ENCODE measurements around the gene BABAM1. TPM values are rescaled to one million over a fixed set of nuclear protein-coding genes. Genes with fewer than 3 reads are reported as not detected.
A peak's percentile ranks its signal among the peaks of the same experiment; 100 is the strongest.
"Not testable (repeated sequence)": the region's sequence is repeated elsewhere in the genome, so short reads cannot be mapped to it uniquely, and the experiment has no call there.

BABAM1 gene
- total RNA-seq, 1 donor from 2014 or later: 43.6 TPM

GRCh38 chr19:17275441-17276175, 8.4 kb downstream of the BABAM1 start:
- DNase-seq: no peak

- no peak for DNase-seq
These were observed 12.2 kb downstream of the BABAM1 start for GRCh38 chr19:17279436-17279835.

- no peak for DNase-seq
These were observed 14.4 kb downstream of the BABAM1 start, which contains the start of gene ANKLE1 for GRCh38 chr19:17281391-17282304. Gene ANKLE1, plus strand, starts transcription at chr19:17281901. Its CDS starts 20 bp downstream, at chr19:17281921.

DNA sequence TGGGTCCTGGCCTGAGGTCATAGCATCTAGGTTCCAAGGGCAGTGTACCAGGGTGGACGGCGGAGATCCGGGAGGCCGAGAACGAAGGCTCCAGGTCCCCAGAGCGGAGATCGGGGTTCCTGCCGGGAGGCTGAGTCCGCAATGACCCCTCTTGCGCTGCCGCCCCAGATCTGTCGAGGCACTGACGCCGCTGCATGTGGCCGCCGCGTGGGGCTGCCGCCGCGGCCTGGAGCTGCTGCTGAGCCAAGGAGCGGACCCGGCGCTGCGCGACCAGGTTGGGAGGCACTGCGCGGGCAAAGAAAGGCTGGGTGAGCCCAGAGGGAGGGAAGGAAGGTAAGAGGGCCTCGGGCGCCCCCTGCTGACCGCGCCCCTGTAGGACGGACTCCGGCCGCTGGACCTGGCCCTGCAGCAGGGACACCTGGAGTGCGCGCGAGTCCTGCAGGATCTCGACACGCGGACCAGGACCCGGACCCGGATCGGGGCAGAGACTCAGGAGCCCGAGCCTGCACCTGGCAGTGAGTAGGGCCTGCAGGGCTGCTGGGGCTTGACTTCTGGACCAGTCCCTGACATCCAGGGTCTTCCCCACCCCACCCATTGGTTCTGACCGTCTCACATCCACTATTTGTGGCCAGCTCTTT, 15.4 kb downstream of the BABAM1 start:
- no peak for DNase-seq

DNA sequence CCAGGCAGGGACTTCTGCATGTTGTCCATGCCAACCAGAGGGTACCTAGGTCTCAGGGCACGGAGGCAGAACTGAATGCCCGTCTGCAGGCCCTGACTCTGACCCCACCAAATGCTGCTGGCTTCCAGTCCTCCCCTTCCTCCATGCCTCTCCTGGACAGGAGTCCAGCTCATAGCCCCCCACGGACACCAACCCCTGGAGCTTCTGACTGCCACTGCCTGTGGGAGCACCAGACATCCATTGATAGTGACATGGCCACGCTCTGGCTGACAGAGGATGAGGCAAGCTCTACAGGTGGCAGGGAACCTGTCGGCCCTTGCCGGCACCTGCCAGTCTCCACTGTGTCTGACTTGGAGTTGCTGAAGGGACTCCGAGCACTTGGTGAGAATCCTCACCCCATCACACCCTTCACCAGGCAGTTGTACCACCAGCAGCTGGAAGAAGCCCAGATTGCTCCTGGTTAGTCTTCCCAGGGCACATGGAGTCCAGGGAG, 16.3 kb downstream of the BABAM1 start:
- no peak for DNase-seq

- DNase-seq: no peak
These were observed 18.3 kb downstream of the BABAM1 start for GRCh38 chr19:17285415-17286135.

GRCh38 chr19:17286263-17286662, 19.0 kb downstream of the BABAM1 start:
- no peak for DNase-seq

- no peak for DNase-seq
These were observed 19.5 kb downstream of the BABAM1 start for GRCh38 chr19:17286752-17287151.

DNA sequence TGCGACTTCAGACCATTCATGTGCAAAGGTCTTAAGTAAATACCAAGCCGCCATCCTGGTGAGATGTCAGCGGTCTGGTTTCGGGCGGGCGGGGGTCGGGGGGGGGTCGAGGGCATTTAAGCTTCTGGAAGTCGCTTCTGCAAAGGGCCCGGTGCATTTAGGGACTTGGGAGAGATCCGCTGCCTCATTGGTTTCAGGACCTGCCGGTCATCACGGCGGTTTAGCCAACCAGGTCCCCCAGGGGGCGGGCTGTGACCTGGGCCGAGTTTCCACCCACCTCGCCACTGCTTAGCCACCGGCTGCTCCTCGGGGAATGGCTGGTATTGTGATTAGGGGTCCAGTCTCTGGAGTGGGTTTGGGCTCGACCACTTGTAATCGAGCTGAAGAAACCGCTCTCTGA, 22.2 kb downstream of the BABAM1 start:
- no peak for DNase-seq

- peak; percentile 78 for DNase-seq
These were observed 25.2 kb downstream of the BABAM1 start for GRCh38 chr19:17292301-17293074.

DNA sequence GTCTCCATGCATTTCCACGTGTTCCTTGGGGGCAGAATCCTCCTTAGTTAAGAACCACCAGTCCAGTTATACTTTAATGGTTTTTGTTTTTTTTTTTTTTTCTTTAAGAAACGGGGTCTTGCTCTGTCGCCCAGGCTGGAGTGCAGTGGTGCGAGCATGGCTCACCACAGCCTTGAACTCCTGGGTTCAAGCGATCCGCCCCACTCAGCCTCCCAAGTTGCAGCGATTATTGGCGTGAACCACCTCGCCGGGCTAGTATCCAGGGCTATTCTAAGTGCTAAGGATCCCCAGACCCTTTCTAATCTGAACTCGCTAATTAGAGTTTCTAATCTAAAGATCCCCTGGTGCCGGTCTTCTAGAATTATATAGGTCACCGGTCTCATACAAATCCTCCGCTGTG, 26.4 kb downstream of the BABAM1 start:
- DNase-seq: no peak

GRCh38 chr19:17294051-17294891, 27.0 kb downstream of the BABAM1 start:
- no peak for DNase-seq

GRCh38 chr19:17295551-17295950, 28.3 kb downstream of the BABAM1 start:
- not testable (repeated sequence) for DNase-seq

DNA sequence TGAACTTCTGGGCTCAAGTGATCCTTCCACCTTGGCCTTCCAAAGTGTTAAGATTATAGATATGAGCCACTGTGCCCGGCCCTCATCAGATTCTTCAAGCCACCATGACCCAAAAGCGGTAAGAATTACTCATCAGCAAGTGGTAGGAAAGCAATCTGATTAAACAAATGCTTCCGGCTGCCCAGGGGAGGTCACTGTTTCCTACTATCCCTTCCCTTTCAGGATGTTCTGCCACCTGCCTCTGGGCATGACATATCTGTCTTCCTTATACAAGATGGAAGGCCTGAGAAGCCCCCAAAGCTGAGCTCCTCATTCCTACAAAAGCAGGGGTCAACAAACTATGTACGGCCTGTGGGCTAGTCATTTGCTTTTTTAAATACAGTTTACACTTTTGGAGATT, 29.0 kb downstream of the BABAM1 start:
- DNase-seq: no peak

DNA sequence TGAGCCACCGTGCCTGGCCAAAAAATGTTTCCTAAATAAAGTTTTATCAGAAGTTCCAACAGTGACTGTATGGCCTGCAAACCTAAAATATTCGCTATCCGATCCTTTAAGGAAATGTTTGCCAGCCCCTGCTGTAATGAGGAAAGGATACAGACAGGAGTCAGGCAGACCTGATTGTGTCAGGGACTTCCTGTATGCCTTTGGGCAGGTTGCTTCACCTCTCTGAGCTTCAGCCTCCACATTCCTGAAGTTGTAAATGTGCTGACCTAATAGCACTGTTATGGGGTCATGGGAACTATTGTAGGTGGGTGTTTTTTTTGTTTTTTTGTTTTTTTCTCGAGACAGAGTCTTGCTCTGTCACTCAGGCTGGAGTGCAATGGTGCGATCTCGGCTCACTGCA, 29.7 kb downstream of the BABAM1 start:
- no peak for DNase-seq

DNA sequence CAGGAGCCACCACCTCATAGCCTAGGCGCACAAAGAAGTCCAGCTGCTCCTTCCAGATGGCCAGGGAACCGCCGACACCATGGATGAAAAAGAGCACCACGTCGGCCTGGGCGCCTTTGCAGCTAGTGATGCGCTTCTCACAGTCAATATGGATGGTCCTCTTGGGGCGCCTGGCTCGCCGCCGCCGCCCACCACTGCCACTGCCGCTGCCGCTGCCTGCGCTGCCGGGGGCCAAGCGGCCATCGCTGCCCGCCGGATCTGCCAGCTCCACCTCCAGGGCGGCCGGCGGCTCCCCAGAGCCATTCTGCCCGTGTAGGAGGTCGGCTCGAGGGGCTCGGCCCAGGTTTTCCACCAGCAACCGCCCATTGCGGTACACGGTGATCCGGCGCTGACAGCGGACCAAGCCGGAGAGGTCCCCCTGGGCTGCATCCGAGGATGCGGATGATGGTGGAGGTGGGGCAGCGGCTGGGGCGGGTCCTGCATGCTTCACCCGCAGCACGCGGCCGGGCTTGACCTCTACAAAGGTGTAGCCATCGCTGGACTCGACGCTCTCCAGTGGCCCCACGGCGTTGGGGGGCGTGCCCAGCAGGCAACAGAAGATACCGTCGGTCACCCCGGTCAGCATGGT, 33.9 kb downstream of the BABAM1 start:
- DNase-seq: no peak

GRCh38 chr19:17302391-17303166, 35.3 kb downstream of the BABAM1 start:
- DNase-seq: no peak

- peak; percentile 91 for DNase-seq
These were observed 36.1 kb downstream of the BABAM1 start, which contains the start of gene ABHD8 for GRCh38 chr19:17303167-17303939. Gene ABHD8, minus strand, starts transcription at chr19:17303425. Its CDS starts 1,809 bp downstream, at chr19:17301616.
